HCT116 (cell line): Measurements from ENCODE around the gene DNAJC5G. TPM values are rescaled to one million over a fixed set of nuclear protein-coding genes. Genes with fewer than 3 reads are reported as not detected.
A peak's percentile ranks its signal among the peaks of the same experiment; 100 is the strongest.

ENCODE experiments used
- EGR1 ChIP-seq: IDR thresholded peaks from 2 replicates; pipeline ENCODE4 v1.6.1; 2012; ENCODE audit warnings: low read depth
- EZH2 ChIP-seq: fragments of 200-600 bp; sonication (generic); IDR thresholded peaks from 2 replicates; pipeline ENCODE4 v1.6.1; 2017; ENCODE audit warnings: antibody characterized with exemption, mixed run types
- EZH2phosphoT487 ChIP-seq: fragments of 200-600 bp; IDR thresholded peaks from 2 replicates; pipeline ENCODE4 v1.6.1; 2018; ENCODE audit warnings: antibody characterized with exemption, borderline replicate concordance
- POLR2AphosphoS5 ChIP-seq: IDR thresholded peaks from 2 replicates; pipeline ENCODE4 v1.6.1; 2011; ENCODE audit warnings: mild to moderate bottlenecking, low read depth, low read length, moderate library complexity
- RAD21 ChIP-seq: IDR thresholded peaks from 2 replicates; pipeline ENCODE4 v1.6.1; 2012; ENCODE audit warnings: low read depth, mild to moderate bottlenecking
- SIN3A ChIP-seq: IDR thresholded peaks from 2 replicates; pipeline ENCODE4 v1.6.1; 2012; ENCODE audit warnings: low read depth
- SRF ChIP-seq: IDR thresholded peaks from 2 replicates; pipeline ENCODE4 v1.6.1; 2012; ENCODE audit warnings: low read depth
- TCF7L2 ChIP-seq: IDR thresholded peaks from 2 replicates; pipeline ENCODE4 v1.7.0; 2011; ENCODE audit warnings: borderline replicate concordance, inconsistent platforms; ENCODE audit not compliant: insufficient read depth, insufficient read length; ENCODE audit errors: extremely low read depth
- ZBTB33 ChIP-seq: IDR thresholded peaks from 2 replicates; pipeline ENCODE4 v1.6.1; 2011; ENCODE audit warnings: mild to moderate bottlenecking, low read length, moderate library complexity; ENCODE audit not compliant: insufficient replicate concordance; ENCODE audit errors: extremely low read depth
- ZFX ChIP-seq: fragments of 450-650 bp; IDR thresholded peaks from 2 replicates; pipeline ENCODE4 v1.6.1; 2017
- ZNF274 ChIP-seq: fragments of 200-500 bp; sonication (Bioruptor generic); IDR thresholded peaks from 2 replicates; pipeline ENCODE4 v1.6.1; 2014; ENCODE audit warnings: mild to moderate bottlenecking, low read depth, low read length, inconsistent platforms
- total RNA-seq: library from RNA; stranded (reverse); gene quantifications from one replicate; pipeline ENCODE4 v1.2.1, GENCODE V29; 2021; ENCODE audit not compliant: unreplicated experiment
- TF ChIP-seq, protein P1 (sequence below): IDR thresholded peaks from 2 replicates; pipeline ENCODE4 v1.6.1; 2012; ENCODE audit warnings: low read depth
- TF ChIP-seq, protein P2 (sequence below): IDR thresholded peaks from 2 replicates; pipeline ENCODE4 v1.6.1; 2012

The DNAJC5G gene
- total RNA-seq, 1 experiment from 2014 or later, result 2.5 TPM

DNA sequence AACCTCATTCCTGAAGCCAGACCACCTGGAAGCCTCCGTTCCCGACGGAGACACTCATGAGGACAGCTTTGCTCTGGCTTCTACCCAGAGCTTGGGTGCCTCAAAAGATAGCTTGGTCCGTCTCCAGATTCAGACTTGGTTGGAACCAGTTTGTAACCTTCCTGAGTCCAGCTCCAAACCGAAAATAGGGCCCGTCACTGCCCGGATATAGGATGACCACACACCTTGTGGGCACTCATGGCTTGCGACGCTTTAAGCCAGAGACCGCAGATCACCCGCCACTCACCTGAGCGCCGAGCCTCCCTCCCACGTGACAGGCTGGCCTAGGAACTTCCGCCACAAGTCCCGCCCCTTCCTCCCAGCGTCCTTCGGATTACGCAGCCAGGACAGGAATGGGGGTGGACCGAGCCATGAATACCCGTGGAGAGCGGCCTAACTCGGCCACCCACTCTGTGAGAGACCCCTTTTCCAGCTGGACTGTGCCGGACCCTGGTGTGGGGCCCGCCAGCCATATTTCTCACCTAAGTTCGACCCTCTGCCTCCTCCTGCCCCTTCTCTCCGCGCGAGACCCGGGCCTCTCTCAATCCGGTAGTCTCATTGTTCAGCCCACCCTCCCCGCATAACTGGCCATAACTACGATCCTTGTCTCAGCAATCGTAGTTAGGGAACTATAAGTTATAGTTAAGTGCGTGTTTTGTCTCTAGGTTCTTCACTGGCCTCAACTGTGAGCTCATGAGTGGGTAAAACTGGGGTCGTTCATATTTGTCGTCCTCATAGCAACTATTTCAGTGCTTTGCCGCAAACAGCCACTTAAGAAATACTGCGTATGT lies 47.7 kb downstream of the DNAJC5G start, which contains the start of gene MPV17 (continued):
- TF ChIP-seq, protein P1, sequence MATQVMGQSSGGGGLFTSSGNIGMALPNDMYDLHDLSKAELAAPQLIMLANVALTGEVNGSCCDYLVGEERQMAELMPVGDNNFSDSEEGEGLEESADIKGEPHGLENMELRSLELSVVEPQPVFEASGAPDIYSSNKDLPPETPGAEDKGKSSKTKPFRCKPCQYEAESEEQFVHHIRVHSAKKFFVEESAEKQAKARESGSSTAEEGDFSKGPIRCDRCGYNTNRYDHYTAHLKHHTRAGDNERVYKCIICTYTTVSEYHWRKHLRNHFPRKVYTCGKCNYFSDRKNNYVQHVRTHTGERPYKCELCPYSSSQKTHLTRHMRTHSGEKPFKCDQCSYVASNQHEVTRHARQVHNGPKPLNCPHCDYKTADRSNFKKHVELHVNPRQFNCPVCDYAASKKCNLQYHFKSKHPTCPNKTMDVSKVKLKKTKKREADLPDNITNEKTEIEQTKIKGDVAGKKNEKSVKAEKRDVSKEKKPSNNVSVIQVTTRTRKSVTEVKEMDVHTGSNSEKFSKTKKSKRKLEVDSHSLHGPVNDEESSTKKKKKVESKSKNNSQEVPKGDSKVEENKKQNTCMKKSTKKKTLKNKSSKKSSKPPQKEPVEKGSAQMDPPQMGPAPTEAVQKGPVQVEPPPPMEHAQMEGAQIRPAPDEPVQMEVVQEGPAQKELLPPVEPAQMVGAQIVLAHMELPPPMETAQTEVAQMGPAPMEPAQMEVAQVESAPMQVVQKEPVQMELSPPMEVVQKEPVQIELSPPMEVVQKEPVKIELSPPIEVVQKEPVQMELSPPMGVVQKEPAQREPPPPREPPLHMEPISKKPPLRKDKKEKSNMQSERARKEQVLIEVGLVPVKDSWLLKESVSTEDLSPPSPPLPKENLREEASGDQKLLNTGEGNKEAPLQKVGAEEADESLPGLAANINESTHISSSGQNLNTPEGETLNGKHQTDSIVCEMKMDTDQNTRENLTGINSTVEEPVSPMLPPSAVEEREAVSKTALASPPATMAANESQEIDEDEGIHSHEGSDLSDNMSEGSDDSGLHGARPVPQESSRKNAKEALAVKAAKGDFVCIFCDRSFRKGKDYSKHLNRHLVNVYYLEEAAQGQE, result no peak
- TF ChIP-seq EZH2phosphoT487 (no peak), ZBTB33 (peak; percentile 43), SRF (no peak), EGR1 (peak; percentile 57; the same call in 1 of the 2 replicates), ZFX (peak; percentile 79), ZNF274 (no peak), EZH2 (no peak), RAD21 (no peak), POLR2AphosphoS5 (peak; percentile 96), TCF7L2 (no peak), SIN3A (peak; percentile 83)
- TF ChIP-seq, protein P2, sequence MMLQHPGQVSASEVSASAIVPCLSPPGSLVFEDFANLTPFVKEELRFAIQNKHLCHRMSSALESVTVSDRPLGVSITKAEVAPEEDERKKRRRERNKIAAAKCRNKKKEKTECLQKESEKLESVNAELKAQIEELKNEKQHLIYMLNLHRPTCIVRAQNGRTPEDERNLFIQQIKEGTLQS, result no peak
